ENCODE results near the gene PDIA4.

The PDIA4 gene

DNA sequence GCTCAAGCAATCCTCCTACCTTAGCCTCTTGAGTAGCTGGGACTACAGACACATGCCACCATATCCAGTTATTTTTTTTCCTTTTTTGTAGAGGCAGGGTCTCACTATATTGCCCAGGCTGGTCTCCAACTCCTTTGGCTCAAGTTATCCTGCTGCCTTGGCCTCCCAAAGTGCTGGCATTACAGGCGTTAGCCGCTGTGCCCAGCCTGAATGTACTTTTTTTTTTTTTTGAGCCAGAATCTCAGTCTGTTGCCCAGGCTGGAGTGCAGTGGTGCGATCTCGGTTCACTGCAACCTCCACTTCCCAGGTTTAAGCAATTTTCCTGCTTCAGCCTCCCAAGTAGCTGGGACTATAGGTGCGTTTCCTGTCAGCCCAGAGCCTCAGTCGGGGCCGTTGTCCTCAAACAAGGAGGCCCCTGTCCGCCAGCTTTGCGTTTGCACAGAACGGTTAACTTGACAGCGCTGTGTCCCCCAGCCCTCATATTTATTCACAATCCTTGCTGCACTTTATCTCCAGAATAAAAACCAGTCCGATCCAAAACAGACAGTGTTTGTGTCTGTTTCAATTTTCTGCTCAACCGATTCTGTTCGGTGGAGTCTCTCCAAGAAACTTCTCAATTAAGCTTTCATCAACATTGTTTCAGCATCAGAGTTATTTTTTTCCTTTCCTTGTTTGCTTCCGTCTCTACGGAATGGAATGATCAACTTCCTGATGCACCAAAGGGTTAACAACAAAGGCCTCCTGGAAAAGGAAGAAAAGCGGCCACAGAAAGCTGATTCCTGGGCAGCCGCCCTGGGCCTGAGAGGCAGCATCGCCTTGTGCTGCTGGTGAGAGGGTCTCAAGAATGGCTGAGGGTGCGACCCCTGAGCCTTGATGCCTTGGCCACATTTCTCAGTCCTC, 64.5 kb downstream of the PDIA4 start:
- no peak for DNase-seq

DNA sequence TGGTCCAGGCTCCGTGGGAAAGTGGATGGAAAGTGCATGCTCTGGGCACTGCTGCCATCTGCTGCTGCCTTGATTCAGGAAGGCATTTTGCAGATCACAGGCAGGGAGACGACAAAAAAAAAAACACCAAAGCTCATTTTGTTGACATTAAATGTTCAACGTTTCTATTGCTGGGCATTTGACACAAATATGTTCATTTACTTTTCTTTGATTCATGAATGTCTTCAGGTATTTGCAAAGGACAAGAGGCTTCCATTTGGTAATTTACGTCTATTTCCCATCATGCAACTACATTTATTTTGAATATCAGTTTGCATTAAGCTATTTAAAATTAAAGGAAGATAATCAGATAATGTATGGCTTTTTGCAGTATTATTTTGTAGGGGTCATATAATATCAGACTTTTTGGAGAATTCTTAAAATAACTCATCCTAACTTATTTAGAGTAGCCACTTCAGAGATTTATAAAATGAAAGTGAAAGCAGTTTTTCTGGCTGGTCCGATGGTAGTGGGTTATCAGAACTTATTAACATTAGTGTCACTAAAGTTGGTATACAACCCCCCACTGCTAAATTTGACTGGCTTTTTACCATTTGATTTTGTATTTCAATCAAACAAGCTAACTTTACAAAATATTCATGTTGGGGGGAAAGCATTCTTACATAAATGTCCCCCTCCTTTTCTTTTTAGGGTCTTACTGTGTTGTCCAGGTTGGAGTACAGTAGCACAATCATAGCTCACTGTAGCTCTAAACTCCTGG, 65.3 kb downstream of the PDIA4 start:
- peak; percentile 47 for DNase-seq

DNA sequence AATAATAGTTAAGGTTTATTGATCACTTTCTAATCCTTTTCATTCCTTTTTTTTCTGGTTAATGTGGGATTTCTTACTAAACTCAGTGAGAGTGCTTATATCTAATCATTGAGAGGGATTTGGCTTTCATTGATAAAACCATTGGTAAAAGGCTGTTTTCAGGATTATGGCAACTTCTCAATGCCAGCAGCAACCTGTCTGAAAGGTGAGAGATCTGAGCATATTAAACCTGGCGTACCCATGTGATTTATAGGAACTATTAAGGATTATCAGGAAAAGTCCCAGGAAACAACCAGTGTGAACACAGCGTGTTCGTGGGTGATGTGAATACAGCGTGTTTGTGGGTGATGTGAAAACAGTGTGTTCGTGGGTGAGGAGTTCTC, 65.9 kb downstream of the PDIA4 start:
- DNase-seq: no peak

- no peak for DNase-seq
These were observed 68.6 kb downstream of the PDIA4 start for GRCh38 chr7:148959726-148960125.

- no peak for DNase-seq
These were observed 70.2 kb downstream of the PDIA4 start for GRCh38 chr7:148958061-148958460.

DNA sequence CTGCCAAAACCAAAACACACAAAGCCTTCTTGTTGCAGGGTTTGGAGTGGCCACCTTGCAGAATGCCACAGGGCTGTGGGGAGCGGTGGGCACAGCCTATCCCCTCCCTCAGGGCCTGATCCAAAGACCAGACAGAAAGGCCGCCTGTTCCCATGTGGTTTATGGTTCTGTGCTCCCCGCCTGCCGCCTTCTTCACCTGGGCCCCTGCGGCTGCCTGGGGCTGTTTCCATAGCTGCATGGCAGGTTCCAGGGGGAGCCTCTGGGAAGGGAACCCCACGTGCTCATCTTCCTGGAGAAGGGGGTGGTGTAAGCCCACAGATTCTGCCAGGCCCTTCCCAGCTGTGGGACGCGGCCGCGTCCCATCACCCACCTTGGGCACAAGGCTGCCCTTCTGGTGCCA, 73.5 kb downstream of the PDIA4 start:
- DNase-seq: no peak

DNA sequence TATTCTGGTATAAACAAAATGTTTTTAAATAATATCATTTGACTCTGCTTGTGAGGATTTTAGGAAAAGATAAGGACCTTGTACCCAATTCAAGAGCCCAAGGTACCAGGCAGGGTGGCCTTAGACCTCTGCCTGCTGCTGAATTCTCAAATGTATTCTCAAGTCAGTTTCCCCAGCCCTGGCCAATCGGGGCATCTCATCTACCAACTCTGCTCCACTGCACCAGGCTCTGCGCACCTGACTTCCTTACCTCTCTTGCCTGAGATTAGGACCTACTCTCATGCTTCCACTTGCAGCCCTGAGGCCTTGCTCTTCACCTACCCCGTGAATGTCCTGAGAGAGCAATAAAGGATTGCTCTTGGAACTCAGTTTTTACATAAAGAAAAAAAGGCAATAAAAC, 74.6 kb downstream of the PDIA4 start:
- no peak for DNase-seq
